HG02943 (cell line): ENCODE results near the gene ACTRT3.
"Not testable (repeated sequence)": the region's sequence is repeated elsewhere in the genome, so short reads cannot be mapped to it uniquely, and the experiment has no call there.

Experiments used
- ATAC-seq: cut with Tn5 transposase; IDR thresholded peaks from one replicate; pipeline ENCODE4 v1.9.1; 2021; ENCODE audit warnings: mild to moderate bottlenecking, low read depth, moderate library complexity; ENCODE audit not compliant: unreplicated experiment

ACTRT3 gene

DNA sequence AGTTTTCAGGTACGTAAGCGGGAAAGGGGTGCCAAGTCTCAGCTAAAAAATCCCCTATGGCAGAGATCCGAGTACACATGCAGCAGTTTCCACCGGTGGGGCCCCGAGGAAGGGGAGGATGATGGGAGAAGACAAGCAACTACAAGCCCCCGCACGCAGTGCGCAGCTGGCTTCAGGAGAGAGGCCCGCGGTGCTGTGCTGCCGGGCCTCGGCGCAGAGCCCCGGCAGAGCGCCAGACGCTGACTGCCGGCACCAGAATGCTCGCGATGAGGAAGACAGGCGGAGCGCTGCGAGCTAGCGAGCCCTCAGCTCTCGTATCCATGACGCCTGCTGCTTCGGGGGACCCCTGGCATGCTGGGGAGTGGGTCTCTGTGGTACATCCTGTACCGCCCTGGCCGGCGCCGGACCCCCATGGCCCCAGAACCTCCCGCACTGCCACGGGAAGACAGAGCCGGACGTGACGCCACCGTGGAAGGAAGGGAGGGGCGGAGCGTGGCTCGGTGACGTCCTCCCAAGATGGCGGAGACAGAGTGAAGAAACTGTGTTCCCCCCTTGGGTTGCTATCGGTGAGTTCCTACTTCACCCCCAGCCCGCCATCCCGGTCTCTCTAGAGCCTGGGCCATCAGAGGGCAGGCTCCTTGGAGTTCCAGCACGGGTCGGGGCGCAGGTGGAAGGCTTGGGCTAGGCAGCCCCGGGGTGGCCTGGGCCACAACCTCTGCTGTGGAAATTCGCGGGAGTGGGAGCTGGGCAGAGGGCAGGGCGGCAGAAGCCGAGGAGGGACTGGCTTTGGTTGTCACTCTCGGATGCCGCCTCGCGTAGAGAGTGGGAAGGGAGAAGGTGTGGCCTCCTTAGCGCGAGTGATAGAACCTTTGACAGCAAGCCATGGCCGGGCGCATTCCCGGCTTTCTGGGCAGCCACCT lies 3.8 kb upstream of the ACTRT3 start, which contains the start of gene MYNN:
Gene MYNN, plus strand, starts transcription at position 500 of the 920 bp plus-strand sequence. CDS start 900 bp downstream, outside the sequence.
- peak; percentile 80 for ATAC-seq

DNA sequence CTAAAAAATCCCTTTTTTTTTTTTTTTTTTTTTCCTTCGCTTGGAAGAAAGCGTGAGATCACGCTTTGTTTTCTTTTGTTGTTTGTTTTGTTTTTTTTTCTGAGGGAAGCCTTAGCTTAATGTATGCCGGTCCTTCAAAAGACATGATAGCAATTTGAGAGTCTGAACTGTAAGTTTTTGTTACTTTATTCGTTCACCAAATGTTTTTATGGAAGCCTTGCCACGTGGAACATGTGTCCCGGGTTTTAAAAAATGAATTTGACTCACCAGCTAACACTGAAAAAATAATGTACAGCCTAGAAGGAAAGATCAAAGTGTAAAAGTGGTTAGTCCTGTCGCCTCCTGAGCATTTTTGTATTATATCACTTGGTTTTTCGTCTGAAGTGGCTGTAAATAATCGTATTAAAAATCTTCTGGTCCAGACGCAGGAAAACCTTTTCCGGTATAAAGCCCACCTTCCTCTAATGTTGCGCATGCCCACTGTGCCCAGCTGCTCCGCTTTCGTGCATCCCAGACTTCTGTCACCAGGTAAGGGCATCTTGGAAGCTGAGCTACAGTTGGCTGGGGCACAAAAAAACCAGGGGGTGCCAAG lies 3.0 kb upstream of the ACTRT3 start:
- peak; percentile 22 for ATAC-seq

DNA sequence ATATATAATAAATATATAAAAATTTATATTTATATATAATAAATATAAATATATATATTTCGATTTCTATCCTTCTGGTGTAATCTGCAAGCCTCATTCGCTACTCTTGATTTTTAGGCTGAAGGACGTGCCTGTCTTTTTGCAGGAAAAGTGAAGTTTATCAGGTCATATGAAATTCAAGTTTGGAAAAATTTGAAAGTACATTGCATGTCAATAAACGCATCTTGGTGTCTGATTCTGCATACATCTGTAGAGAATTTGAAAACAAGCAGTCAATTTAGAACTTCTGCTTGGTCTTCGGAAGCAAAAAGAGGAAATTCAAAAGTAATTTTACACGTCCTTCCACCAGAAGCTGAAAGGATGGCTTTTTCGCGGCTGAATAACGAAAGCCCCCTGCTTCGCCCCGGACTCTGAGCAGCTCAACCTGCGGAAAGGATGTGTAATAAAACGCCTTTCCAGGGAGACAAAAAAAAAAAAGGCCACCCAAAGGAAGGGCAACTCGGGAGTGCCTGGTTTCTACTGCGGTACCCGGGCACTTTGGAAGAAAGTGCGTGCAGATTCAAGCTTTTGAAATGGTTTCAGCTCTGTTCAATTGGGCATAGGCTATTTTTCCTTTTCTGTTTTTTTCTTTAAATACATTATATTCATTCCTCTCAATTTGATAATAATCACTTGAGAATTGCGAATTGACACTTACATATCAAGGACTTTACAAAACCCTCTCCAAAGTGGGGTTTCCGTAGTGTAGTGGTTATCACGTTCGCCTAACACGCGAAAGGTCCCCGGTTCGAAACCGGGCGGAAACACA lies 2.3 kb upstream of the ACTRT3 start:
- no peak for ATAC-seq

DNA sequence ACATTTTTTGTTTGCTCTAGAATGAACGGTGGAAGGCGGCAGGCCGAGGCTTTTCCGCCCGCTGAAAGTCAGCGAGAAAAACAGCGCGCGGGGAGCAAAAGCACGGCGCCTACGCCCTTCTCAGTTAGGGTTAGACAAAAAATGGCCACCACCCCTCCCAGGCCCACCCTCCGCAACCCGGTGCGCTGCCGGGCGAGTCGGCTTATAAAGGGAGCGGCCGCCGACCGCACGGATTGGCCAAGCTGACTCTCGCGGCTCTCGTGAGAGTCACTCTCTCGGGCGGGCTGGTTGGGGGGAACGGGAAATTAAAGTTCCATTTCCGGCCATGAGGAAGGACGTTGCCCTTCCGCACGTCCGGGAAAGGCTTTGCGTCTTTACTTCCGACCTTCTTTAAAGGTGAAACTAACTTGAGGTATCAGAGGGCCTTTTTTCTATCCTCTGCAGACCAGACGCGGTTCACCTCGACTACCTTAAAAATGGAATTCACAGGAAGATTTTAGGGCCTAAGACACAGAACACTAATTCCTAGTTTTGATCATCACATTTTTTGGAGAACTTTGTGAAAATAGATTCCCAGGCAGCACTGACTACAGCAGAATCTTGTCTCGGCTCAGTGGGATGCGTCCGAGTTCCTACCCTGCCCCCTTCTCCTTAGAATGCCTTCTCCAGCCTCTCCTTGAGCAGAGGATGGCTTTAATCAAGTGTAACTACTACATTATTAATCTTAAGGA lies 4.3 kb downstream of the ACTRT3 start, which contains the start of gene TERC:
Gene TERC, minus strand, starts transcription at position 179 of the 731 bp plus-strand sequence.
- ATAC-seq = peak; percentile 69

DNA sequence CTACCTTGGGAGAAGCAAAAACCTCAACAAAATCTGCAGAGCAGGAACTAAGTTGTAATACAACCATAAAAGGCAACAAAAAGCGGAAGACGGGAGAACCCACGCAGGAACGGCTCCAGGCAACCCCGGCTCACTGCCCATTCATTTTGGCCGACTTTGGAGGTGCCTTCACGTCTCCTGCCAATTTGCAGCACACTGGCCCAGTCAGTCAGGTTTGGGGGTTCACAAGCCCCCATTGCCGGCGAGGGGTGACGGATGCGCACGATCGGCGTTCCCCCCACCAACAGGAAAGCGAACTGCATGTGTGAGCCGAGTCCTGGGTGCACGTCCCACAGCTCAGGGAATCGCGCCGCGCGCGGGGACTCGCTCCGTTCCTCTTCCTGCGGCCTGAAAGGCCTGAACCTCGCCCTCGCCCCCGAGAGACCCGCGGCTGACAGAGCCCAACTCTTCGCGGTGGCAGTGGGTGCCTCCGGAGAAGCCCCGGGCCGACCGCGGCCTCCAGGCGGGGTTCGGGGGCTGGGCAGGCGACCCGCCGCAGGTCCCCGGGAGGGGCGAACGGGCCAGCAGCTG lies 5.0 kb downstream of the ACTRT3 start:
- peak; percentile 42 for ATAC-seq

DNA sequence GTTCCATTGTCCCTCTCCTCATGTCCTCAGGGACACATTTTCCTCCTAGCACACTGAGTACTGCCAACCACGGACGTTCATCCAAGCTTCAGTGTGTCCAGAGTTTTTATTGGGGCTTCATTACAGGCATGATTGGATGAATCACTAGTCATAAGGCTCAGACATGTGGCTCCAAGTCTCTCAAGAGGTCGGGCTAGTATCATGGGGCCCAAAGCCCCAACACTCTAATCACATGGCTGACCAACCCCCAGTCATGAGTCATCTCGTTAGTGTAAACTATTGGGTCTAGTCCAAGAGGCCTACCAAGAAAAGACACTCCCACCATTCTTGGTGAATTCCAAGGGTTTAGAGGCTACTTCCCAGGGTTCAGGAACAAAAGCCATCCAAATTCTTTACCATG lies 8.9 kb downstream of the ACTRT3 start:
- no peak for ATAC-seq

DNA sequence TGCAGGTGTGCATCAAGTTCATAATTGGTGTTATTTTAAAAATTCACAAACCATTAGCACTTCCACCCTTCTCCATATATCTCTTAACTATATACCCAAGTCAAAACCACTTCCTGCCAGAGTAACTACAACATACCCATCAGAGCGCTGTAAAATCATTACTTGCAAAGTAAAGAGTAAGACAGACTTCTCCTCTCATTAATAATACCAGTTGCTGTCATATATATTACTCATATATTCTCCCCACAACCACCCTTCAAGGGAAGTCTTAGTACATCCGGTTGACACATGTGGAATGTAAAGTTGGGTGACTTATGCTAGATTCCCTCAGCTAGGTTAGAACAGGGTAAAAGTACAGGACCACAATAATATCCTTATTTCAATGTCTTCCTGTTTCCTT lies 10.1 kb downstream of the ACTRT3 start:
- no peak for ATAC-seq

DNA sequence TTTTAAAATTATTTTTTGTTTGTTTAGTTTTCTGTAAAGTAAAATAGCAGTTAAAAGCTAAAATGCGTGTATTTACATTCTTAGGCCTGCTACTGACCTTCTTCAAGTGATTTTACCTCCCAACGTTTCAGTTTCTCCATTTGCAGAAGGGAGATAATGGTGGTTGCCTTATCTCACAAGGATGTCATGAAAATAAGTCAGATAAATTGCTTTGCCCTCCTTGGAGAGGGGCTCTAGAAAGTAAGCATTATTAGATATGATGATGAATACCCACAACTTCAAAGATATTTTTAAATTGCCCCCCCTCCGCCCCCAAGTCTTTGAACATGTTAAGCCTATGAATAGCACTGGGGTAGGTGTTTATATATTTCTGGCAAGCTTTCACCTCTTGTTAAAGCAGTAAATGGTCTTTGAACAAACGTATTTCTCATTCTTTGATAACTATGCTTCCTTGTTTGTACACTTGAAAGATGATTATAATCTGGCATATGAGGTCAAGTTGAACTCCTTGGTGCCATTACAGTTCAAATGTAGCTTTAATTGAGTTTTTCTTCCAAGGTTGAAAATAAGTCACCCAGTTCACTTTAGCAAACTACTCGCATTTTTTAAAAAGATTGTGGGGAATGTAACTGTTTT lies 10.9 kb downstream of the ACTRT3 start:
- ATAC-seq = no peak

DNA sequence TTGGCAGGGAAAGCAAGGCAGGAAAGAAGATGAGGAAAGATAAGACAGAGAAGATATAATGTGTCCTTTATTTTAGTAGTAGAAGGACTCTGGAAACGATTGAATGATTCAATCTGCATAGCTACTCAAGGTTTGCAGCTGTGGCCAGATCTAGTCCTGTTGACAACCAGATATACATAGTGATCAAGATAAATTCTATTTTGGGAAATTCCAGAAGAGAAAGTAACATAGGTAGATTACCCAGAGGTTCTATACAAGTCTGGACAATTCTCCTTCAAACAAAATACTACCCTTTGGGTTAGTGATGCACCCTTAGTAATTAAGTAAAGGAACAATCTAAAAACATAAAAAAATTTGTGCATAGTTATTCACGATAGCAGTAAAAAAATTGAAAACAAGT lies 13.9 kb downstream of the ACTRT3 start:
- no peak for ATAC-seq

DNA sequence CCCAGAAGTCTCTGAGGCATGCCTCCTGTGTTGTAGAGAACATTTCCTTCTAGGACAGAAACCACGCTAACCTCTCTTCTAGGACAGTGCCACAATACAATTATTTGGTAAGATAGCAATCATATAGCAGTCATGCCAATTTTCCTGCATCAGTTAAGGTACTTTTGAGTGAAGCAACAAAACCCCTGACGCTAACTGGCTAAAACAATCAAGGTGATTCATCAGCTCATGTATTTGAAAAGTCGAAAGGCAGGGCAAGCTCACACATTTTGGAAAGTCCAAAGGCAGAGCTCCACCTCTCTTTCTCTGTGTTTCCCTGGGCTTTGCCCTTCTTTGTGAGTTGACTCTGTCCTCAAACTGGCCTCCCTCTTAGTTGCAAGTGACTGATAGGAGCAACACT lies 14.7 kb downstream of the ACTRT3 start:
- ATAC-seq = no peak

DNA sequence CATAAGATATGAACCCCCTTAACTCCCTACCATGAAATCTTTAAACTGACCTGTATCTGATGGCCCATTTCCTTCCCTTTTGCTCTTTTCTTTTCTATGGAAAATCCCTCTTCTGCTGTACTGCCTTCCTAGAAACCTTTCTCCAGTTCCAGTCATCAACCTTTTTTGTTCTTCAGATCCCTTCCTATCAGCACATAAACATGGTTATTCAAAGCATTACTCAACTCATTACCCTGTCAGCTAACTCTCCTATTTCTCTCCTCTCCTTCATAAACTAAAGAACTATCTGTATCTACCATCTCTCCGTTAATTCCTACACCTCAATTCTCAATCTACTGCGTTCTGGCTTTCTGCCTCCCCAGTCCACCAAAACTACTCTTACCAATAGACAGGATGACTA lies 17.5 kb downstream of the ACTRT3 start:
- ATAC-seq = no peak

DNA sequence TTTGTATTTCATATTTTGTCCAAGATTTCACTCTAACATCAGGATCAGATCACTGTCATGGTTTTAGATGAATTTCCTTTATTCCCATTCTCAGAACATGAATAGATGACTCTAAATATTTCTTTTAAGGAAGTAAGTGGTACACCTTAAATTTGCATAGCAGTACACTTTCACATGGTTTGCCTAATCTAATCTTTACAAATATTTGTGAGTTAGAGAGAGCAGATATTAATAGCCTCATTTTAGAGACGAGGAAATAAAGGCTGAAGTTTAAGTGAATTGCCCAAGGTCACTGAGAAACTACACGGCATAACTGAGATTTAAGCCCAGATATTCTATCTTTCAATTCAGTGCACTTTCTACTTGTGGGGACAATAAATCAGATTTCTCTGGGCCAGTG lies 18.7 kb downstream of the ACTRT3 start:
- ATAC-seq = no peak

DNA sequence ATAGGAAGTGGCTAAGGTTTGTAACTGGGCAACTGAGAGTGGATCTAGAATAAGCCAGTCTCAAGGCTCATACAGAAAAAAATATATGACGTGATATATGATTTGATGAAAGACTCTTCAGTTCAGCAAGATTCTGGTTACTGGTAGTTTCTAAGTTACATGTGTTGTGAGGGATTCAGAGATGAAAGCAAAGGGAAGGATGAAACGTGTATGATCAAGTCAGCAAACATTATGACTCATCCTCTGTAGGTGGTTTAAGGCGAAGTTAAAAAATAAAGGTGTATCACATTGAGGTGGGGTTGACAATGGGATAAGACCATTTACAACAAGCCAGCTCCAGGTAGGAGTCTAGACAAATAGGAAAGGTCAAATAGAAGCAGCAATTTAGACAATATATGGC lies 20.7 kb downstream of the ACTRT3 start:
- ATAC-seq = no peak

DNA sequence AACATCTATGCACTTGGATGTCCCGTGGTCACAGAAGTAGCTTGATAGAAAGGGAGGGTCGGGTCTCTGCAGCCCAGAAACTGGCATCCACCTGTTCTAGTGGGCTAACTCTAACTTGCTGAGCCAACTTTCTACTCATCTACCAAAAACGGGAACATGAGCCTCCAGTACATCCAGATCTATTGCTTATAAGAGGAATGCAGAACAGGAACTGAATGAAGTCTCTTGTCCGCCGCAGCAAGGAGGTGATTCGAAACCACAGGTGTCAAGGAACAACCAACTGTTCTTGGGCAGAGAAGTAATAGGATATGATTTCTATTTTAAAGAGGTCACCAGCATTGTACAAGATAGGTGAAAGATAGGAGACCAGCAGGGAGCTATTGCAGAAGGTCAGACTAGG lies 22.4 kb downstream of the ACTRT3 start:
- ATAC-seq = no peak

DNA sequence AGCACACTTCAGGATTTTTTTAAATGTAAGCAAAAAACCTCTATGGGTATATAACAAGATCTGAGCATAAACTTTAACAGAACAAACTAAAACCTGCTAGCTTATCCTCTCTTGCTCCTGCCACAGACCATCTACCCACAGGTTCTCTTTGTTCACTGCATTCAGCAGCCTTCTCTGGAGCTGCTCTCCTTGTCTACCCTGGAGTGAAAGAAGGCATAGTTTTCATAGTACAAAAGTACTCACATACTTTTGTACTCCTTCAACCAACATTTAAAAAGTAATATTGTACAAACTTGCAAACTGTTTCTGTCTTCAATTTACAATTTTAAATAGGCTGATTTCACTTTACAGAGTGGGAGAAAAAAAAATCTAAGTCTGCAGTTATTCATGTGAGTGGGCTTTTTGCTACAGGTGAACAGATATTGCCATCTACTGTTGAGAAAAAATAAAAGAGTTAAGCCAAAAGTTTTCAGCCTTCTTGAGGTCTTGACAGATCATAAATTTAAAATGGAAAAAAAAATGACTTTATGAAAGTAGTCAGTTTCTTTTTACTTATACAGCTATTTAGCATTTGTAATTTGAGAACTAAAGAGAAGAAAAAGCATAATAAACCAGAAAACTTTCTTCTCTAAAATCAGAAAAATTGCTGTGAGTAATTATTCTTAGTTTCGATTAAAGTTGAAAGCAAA lies 24.9 kb downstream of the ACTRT3 start:
- no peak for ATAC-seq

DNA sequence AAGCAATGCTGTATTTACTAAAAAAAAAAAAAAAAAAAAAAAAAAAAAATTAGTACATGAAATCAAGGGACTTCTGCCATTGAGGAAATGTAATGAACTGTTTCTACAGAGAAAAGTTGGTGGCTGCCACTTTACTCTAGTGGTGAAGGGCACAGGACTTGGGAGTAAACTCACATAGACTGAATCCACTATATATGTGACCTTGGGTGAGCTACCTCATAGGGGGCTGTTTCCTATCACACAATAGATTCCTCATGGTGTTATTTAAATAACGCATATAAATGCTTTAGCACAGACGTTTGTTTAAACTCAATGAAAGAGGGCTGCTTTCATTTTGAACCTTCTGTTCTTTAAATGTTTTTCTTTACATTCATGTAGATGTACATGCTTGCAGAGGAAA lies 30.3 kb downstream of the ACTRT3 start:
- no peak for ATAC-seq

DNA sequence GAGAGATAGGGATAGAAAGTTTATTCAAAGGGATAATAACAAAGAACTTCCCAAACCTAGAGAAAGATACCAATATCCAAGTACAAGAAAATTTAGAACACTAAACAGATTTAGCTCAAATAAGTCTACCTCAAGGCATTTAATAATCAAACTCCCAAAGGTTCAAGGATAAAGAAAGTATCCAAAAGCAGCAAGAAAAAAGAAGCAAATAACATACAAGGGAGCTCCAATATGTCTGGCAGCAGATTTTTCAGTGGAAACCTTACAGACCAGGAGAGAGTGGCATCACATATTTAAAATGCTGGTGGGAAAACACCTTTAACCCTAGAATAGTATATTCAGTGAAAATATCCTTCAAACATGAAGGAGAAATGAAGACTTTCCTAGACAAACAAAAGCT lies 37.5 kb downstream of the ACTRT3 start:
- ATAC-seq = not testable (repeated sequence)

DNA sequence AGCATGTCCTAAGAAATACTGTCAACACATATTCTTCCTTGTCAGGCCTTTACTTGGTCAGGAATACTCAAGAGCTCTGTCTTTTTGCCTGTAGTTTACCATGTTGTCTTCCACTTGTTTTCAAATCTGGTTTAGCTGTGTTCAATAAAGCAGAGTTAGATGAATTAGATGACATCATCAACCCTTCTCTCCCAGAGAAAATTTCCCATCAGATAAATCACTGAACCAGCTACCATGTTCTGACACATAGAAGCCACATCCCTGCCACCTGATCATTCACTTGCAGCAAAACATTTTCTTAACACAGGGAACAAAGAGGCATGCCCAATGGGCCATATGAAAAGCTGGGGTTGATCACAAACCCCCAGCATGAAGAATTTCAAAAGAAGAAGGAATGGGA lies 46.6 kb downstream of the ACTRT3 start:
- no peak for ATAC-seq

DNA sequence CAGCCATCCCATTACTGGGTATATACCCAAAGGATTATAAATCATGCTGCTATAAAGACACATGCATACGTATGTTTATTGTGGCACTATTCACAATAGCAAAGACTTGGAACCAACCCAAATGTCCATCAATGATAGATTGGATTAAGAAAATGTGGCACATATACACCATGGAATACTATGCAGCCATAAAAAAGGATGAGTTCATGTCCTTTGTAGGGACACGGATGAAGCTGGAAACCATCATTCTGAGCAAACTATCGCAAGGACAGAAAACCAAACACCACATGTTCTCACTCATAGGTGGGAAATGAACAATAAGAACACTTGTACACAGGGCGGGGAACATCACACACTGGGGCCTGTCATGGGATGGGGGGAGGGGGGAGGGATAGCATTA lies 50.9 kb downstream of the ACTRT3 start:
- not testable (repeated sequence) for ATAC-seq
